ENCODE results near the gene THOC7. TPM values are rescaled to one million over a fixed set of nuclear protein-coding genes. Genes with fewer than 3 reads are reported as not detected.

Gene THOC7
- 61.7 and 69.4 TPM in 2 replicates for total RNA-seq
- polyA plus RNA-seq = 67.3 and 78.5 TPM in 2 replicates

GRCh38 chr3:63863150-63864007 is at the start of gene THOC7, which contains the start of gene ATXN7:
THOC7 (minus strand) TSS chr3:63863805; CDS start chr3:63863790, 15 bp downstream.
ATXN7 (plus strand) TSS chr3:63863867; CDS start chr3:63912599, 48,732 bp downstream.
- Histone ChIP-seq H3K27ac (peak within 1 kb of the TSS; percentile 100), H3K4me2 (peak within 1 kb of the TSS; percentile 82), H4K20me1 (ENCODE audit: insufficient read depth, poor library complexity, severe bottlenecking) (no peaks in the 10 kb centered on the region), H3K36me3 (replicated peaks; ENCODE audit: insufficient read depth, low read depth) (no peaks in the 10 kb centered on the region), H3K79me2 (peaks cover 86% of the 10 kb centered on the region), H3K4me3 (peak within 1 kb of the TSS; percentile 100), H3K9me2 (replicated peaks; ENCODE audit: insufficient read depth) (no peaks in the 10 kb centered on the region), H3K9me3 (ENCODE audit: low read depth) (no peaks in the 10 kb centered on the region), H3K4me1 (ENCODE audit: insufficient read depth) (peaks cover 15% of the 10 kb centered on the region), H3K27me3 (no peaks in the 10 kb centered on the region), H2AFZ (peak within 1 kb of the TSS; percentile 100)
- TF ChIP-seq, protein P1, sequence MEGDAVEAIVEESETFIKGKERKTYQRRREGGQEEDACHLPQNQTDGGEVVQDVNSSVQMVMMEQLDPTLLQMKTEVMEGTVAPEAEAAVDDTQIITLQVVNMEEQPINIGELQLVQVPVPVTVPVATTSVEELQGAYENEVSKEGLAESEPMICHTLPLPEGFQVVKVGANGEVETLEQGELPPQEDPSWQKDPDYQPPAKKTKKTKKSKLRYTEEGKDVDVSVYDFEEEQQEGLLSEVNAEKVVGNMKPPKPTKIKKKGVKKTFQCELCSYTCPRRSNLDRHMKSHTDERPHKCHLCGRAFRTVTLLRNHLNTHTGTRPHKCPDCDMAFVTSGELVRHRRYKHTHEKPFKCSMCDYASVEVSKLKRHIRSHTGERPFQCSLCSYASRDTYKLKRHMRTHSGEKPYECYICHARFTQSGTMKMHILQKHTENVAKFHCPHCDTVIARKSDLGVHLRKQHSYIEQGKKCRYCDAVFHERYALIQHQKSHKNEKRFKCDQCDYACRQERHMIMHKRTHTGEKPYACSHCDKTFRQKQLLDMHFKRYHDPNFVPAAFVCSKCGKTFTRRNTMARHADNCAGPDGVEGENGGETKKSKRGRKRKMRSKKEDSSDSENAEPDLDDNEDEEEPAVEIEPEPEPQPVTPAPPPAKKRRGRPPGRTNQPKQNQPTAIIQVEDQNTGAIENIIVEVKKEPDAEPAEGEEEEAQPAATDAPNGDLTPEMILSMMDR (IDR thresholded peaks at IDR 0.05; ENCODE audit: poor library complexity) = no peak
- TF ChIP-seq EZH2 (IDR thresholded peaks at IDR 0.05; ENCODE audit: borderline replicate concordance) (no peak), EZH2phosphoT487 (IDR thresholded peaks at IDR 0.05; ENCODE audit: low read depth, severe bottlenecking, unreplicated experiment) (no peak)
- under 1% methylated on average over 27 of the region's 98 CpGs for WGBS (ENCODE audit: low lambda C conversion rate, missing lambda C conversion rate)
- DNase-seq (ENCODE audit: low spot score) = peak; percentile 85

DNA sequence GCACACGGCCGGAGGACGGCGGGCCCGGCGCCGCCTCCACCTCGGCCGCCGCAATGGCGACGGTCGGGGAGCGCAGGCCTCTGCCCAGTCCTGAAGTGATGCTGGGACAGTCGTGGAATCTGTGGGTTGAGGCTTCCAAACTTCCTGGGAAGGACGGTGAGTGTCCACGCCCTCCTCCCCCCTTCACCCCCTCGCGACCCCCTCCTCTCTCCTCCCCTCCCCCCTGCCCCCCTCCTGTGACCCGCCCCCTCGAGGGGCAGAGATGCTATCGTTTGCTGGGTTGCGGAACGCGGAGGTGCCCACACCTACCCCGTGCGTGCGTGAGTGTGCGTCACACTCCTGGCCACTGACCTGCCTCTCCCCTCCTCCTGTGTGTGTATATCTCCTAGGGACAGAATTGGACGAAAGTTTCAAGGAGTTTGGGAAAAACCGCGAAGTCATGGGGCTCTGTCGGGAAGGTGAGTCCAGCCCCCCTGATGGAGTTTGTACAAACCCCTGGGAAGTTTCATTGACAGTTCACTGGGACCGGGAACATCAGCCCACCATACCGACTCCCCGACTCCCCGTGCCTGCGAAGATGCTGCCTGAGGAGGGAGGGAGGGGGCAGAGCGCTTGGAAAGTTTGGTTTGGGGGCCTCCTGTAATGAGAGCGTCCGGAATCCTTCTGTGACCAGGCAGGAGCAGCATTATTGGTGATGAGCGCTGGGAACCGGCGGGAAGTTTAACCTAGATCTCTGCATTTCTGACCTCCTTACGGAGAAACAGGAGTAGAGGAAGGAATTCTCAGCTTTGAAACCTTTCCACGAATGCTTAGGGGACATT is 49.4 kb upstream of the THOC7 start:
- H2AFZ ChIP-seq = peak overlapping the region; percentile 55

DNA sequence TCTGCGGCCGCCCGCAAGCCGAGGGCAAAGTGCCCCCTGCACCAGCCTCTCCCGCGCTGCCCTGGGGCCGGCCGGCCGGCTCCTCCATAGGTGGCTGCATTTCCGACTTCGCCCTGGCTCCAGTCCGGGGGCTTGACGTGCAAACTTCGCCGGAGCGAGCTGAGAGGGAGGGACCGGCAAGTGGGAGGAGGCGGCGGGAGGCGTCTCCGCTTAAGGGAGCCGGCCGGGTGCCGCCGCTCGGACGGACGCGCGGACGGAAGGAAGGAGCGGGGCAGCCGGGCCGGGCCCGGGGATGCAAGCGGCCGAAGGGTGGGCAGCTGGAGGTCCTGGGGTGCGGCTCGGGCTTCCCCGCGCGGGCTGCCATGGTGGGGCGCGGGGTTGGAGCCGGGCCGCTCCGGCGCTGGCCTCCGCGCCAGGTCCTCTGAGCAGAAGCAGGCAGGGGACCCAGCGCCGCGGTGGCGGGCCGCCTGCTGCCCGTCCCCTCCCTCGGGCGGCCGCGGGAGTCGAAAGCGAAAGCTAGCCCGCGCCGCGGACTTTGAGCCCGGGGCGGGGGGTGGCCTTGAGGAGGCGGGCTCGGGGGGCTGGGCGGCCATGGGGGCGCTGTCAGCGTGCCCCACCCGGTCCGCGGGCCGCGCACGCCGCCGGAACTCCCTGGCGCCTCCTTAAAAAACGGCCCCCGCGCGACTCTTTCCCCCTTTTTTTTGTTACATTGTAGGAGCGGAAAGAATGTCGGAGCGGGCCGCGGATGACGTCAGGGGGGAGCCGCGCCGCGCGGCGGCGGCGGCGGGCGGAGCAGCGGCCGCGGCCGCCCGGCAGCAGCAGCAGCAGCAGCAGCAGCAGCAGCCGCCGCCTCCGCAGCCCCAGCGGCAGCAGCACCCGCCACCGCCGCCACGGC is 48.5 kb upstream of the THOC7 start, which contains the start of gene SCAANT1:
Gene SCAANT1 (minus strand): TSS at position 511 of the 895 bp plus-strand sequence.
- no peaks in the 10 kb centered on the region for H3K27me3 ChIP-seq
- peaks cover 49% of the 10 kb centered on the region for H3K79me2 ChIP-seq
- H3K4me1 ChIP-seq (ENCODE audit: insufficient read depth) = peaks cover 15% of the 10 kb centered on the region
- H4K20me1 ChIP-seq (ENCODE audit: insufficient read depth, poor library complexity, severe bottlenecking) = peaks cover 5% of the 10 kb centered on the region
- H3K4me3 ChIP-seq = peak within 1 kb of the TSS; percentile 75
- peaks cover 6% of the 10 kb centered on the region for H3K36me3 ChIP-seq (replicated peaks; ENCODE audit: insufficient read depth, low read depth)
- no peaks in the 10 kb centered on the region for H3K9me3 ChIP-seq (ENCODE audit: low read depth)
- no peaks in the 10 kb centered on the region for H3K9me2 ChIP-seq (replicated peaks; ENCODE audit: insufficient read depth)
- peak within 1 kb of the TSS; percentile 55 for H2AFZ ChIP-seq
- peak within 1 kb of the TSS; percentile 97 for H3K4me2 ChIP-seq
- TF ChIP-seq EZH2 (IDR thresholded peaks at IDR 0.05; ENCODE audit: borderline replicate concordance) (no peak), EZH2phosphoT487 (IDR thresholded peaks at IDR 0.05; ENCODE audit: low read depth, severe bottlenecking, unreplicated experiment) (no peak)
- TF ChIP-seq, protein P1 (IDR thresholded peaks at IDR 0.05; ENCODE audit: poor library complexity) = no peak
- peak within 1 kb of the TSS; percentile 97 for H3K27ac ChIP-seq
- WGBS (ENCODE audit: low lambda C conversion rate, missing lambda C conversion rate) = under 1% methylated on average over 43 of the region's 115 CpGs
- DNase-seq (ENCODE audit: low spot score) = peak; percentile 94

More for the DNA sequence above, 49.4 kb upstream of the THOC7 start:
- Histone ChIP-seq H3K27me3 (no peaks in the 10 kb centered on the region), H3K36me3 (replicated peaks; ENCODE audit: insufficient read depth, low read depth) (peaks cover 6% of the 10 kb centered on the region), H3K79me2 (peaks cover 58% of the 10 kb centered on the region), H3K27ac (peak overlapping the region; percentile 97), H3K4me2 (peak overlapping the region; percentile 97), H3K9me3 (ENCODE audit: low read depth) (no peaks in the 10 kb centered on the region), H3K9me2 (replicated peaks; ENCODE audit: insufficient read depth) (no peaks in the 10 kb centered on the region), H3K4me3 (peak overlapping the region; percentile 55), H4K20me1 (ENCODE audit: insufficient read depth, poor library complexity, severe bottlenecking) (peaks cover 5% of the 10 kb centered on the region), H3K4me1 (ENCODE audit: insufficient read depth) (peaks cover 15% of the 10 kb centered on the region)
- WGBS (ENCODE audit: low lambda C conversion rate, missing lambda C conversion rate) = 4% methylated on average over 35 of the region's 46 CpGs
- TF ChIP-seq EZH2 (IDR thresholded peaks at IDR 0.05; ENCODE audit: borderline replicate concordance) (no peak), EZH2phosphoT487 (IDR thresholded peaks at IDR 0.05; ENCODE audit: low read depth, severe bottlenecking, unreplicated experiment) (no peak)
- TF ChIP-seq, protein P1 (IDR thresholded peaks at IDR 0.05; ENCODE audit: poor library complexity) = no peak
- peak; percentile 84 for DNase-seq (ENCODE audit: low spot score)
